ENCODE data around the gene CSNK1D.
A peak's percentile ranks its signal among the peaks of the same experiment; 100 is the strongest.

The CSNK1D gene

DNA sequence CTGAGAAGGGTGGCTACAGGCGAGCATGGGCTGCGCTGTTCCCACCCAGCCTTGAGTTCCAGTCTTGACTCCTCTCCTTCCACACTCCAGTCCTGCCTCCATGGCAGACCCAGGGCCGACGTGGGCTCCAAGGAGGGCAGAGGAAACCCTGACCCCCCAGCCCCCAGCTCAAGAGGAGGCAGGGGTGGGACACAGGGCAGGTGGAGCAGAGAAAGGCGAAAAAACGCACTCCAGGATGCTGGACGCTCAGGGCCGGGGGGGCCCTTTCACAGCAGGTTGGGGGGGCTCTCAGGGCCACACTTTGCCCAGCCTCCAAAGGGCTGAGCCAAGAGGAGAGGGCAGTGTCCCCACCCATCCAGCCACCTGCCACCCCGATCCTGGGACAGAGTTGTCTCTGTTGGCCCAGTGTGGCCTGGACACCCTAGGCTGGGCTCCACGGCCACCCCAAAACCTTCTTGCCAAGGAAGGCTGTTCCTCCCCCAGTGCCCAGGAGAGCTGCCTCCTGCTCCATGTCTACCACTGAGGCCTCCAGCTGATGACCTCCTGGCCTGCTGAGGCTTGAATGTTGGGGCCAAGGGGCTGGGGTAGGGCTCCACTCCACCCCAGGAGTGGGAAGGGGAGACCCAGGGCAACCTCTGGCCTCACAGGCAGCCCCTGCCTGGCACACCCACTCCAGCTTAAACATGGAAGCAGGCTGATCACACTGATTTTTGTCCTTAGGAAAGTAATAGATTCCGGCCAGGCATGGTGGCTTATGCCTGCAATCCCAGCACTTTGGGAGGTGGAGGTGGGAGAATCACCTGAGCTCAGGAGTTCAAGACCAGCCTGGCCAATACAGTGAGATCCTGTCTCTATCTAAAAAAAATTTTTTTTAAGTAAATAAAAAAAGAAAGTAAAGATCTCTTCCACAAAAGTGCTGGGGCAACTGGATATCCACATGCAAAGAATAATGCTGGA is 53.5 kb downstream of the CSNK1D start:
- no peaks in the 10 kb centered on the region for H3K9me3 ChIP-seq (ENCODE audit: control insufficient read depth, low read length)
- H3K27ac ChIP-seq = no peak overlapping the region
- H3K4me2 ChIP-seq (ENCODE audit: low read length) = no peak overlapping the region
- H3K79me2 ChIP-seq = no peaks in the 10 kb centered on the region
- no peak overlapping the region for H3K4me3 ChIP-seq (ENCODE audit: low read depth, low read length)
- H2AFZ ChIP-seq = no peak overlapping the region
- TF ChIP-seq, protein P1, sequence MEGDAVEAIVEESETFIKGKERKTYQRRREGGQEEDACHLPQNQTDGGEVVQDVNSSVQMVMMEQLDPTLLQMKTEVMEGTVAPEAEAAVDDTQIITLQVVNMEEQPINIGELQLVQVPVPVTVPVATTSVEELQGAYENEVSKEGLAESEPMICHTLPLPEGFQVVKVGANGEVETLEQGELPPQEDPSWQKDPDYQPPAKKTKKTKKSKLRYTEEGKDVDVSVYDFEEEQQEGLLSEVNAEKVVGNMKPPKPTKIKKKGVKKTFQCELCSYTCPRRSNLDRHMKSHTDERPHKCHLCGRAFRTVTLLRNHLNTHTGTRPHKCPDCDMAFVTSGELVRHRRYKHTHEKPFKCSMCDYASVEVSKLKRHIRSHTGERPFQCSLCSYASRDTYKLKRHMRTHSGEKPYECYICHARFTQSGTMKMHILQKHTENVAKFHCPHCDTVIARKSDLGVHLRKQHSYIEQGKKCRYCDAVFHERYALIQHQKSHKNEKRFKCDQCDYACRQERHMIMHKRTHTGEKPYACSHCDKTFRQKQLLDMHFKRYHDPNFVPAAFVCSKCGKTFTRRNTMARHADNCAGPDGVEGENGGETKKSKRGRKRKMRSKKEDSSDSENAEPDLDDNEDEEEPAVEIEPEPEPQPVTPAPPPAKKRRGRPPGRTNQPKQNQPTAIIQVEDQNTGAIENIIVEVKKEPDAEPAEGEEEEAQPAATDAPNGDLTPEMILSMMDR (IDR thresholded peaks at IDR 0.05) = no peak
- peaks cover 18% of the 10 kb centered on the region for H3K4me1 ChIP-seq
- no peaks in the 10 kb centered on the region for H3K27me3 ChIP-seq (ENCODE audit: control insufficient read depth, insufficient read depth, low read length)
- no peaks in the 10 kb centered on the region for H3K36me3 ChIP-seq (ENCODE audit: control insufficient read depth, insufficient read depth, low read length)
- H3K9ac ChIP-seq = no peak overlapping the region

DNA sequence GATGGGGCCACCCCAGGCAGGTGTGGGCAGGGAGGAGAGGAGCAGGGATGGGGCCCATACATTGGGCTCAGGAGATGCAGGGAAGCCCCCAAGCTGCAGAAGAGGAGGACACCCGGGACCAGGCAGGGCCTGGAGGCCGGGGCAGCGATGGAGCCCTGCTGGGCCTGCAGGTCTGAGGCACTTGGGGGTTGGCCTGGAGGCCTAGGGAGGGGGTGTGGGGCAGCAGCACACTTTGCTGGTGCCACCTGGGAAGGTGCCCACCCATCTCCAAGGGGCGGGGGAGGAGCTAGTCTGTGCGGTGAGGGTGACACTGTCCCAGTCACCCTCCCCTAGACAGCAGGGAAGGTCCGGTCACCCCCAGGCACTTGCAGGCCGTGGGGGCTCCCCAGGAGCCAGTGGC is 54.4 kb downstream of the CSNK1D start:
- no peaks in the 10 kb centered on the region for H3K9me3 ChIP-seq (ENCODE audit: control insufficient read depth, low read length)
- H3K36me3 ChIP-seq (ENCODE audit: control insufficient read depth, insufficient read depth, low read length) = no peaks in the 10 kb centered on the region
- peaks cover 18% of the 10 kb centered on the region for H3K4me1 ChIP-seq
- no peaks in the 10 kb centered on the region for H3K79me2 ChIP-seq
- H2AFZ ChIP-seq = no peak overlapping the region
- no peaks in the 10 kb centered on the region for H3K27me3 ChIP-seq (ENCODE audit: control insufficient read depth, insufficient read depth, low read length)
- H3K4me2 ChIP-seq (ENCODE audit: low read length) = no peak overlapping the region
- H3K4me3 ChIP-seq (ENCODE audit: low read depth, low read length) = no peak overlapping the region
- H3K9ac ChIP-seq = no peak overlapping the region
- no peak overlapping the region for H3K27ac ChIP-seq
- TF ChIP-seq, protein P1 (IDR thresholded peaks at IDR 0.05) = no peak

DNA sequence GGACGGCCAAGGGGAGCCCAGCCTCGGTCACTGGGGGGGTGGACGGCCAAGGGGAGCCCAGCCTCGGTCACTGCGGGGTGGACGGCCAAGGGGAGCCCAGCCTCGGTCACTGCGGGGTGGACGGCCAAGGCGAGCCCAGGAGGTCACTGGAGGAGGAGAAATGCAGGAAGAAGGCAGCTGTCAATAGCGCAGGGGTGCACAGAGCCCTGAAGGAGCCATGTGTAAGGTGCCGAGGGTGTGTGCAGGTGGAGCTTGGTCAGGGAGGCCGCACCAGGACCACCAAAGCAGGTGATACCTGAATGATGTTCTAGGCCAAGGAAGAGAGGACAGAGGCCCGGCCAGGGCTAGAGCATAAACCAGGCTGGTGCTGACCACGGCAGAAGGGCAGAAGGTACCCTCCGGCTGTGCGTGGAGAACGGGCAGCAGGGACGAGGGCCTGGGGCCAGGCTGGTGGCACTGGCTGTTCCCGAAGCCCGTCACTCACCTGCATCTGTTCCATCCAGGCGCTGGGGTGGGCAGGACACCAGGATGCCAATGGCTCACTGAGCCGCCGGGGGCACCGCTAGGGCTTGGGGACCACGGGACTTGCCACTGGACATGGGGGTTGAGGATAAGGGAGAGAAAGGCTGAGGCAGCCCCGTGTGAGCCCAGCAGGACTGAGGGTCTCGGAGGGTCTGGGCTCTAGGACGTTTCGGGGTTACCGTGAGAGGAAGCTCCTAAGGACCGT is 55.0 kb downstream of the CSNK1D start:
- TF ChIP-seq, protein P1 (IDR thresholded peaks at IDR 0.05) = no peak
- Histone ChIP-seq H3K27me3 (ENCODE audit: control insufficient read depth, insufficient read depth, low read length) (no peaks in the 10 kb centered on the region), H3K27ac (no peak overlapping the region), H3K79me2 (no peaks in the 10 kb centered on the region), H3K36me3 (ENCODE audit: control insufficient read depth, insufficient read depth, low read length) (no peaks in the 10 kb centered on the region), H3K9me3 (ENCODE audit: control insufficient read depth, low read length) (no peaks in the 10 kb centered on the region), H3K9ac (no peak overlapping the region), H3K4me2 (ENCODE audit: low read length) (no peak overlapping the region), H3K4me3 (ENCODE audit: low read depth, low read length) (no peak overlapping the region), H2AFZ (no peak overlapping the region), H3K4me1 (peaks cover 18% of the 10 kb centered on the region)

DNA sequence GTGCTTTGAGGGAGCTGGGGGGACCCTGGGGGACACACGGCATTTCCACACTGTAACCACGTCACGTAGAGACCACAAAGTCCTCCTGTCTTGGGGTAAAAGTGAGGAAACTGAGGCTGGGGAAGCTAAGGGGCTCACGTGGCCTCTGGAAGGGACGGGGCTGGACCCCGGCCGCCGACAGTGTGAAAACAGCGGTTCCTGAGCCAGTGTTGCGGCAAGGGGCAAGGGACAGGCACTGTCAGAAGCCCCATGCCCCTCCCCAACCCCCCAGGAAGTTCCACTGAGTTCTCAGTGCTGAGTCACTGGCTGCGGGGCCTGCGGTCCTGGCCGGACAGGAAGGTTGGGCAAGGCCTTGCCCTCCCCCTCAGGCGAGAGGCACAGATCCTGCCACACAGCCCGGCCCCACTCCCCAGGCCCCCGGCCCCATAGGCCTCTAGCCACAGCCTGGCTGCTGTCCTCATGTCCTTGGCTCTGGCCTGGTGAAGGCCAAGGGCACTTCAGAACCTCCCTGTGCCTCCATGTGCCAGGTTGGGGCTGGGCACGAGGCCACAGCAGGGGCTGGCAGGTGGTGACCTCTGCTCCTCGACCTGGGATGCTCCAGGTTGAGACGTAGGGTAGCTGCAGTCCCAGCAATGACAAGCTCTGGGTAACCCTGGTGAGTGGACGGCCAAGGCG is 55.8 kb downstream of the CSNK1D start:
- Histone ChIP-seq H3K27ac (peak overlapping the region; percentile 75), H3K27me3 (ENCODE audit: control insufficient read depth, insufficient read depth, low read length) (no peaks in the 10 kb centered on the region), H2AFZ (no peak overlapping the region), H3K36me3 (ENCODE audit: control insufficient read depth, insufficient read depth, low read length) (no peaks in the 10 kb centered on the region), H3K4me2 (ENCODE audit: low read length) (no peak overlapping the region), H3K4me3 (ENCODE audit: low read depth, low read length) (no peak overlapping the region), H3K9me3 (ENCODE audit: control insufficient read depth, low read length) (no peaks in the 10 kb centered on the region), H3K79me2 (no peaks in the 10 kb centered on the region), H3K9ac (no peak overlapping the region), H3K4me1 (peaks cover 22% of the 10 kb centered on the region)
- TF ChIP-seq, protein P1 (IDR thresholded peaks at IDR 0.05) = no peak
